Colonic mucosa (tissue), 4 donors: ENCODE results near the gene GRM3. TPM values are rescaled to one million over a fixed set of nuclear protein-coding genes. Genes with fewer than 3 reads are reported as not detected.
"Not testable (repeated sequence)": the region's sequence is repeated elsewhere in the genome, so short reads cannot be mapped to it uniquely, and the experiment has no call there.

Source experiments
- DNase-seq: peaks from one replicate; pipeline ENCODE4 v3.0.0-alpha.2; 2020
- H3K27ac ChIP-seq: fragments of 200-600 bp; one replicate; pipeline ENCODE4 v1.8.0; 2021
- H3K27me3 ChIP-seq: fragments of 200-600 bp; one replicate; pipeline ENCODE4 v1.8.0; 2021
- H3K36me3 ChIP-seq: fragments of 200-600 bp; one replicate; pipeline ENCODE4 v1.8.0; 2021
- H3K4me1 ChIP-seq: fragments of 200-600 bp; one replicate; pipeline ENCODE4 v1.8.0; 2021; ENCODE audit warnings: mild to moderate bottlenecking
- H3K4me3 ChIP-seq: fragments of 200-600 bp; one replicate; pipeline ENCODE4 v1.8.0; 2021
- H3K9ac ChIP-seq, 2 donors: one replicate each; pipeline ENCODE4 v1.7.0; 2013; ENCODE audit warnings: control low read depth in 2 of 2, low read depth in 2 of 2, low read length in 2 of 2
- H3K9me3 ChIP-seq: fragments of 200-600 bp; one replicate; pipeline ENCODE4 v1.8.0; 2021
- intact Hi-C: fragments of 100-400 bp; cut with DNase I; formaldehyde crosslinking; loops from one replicate; pipeline ENCODE4 v1.14.1; 2022
- total RNA-seq, 2 donors: library from RNA; stranded (reverse); fragmentation: NEBNext Ultra II Directional in 1 of 2; extraction: Animal tissue kit (Norgen Biotek cat#: 25700) in 1 of 2; gene quantifications; one replicate each; pipeline ENCODE4 v1.2.1, GENCODE V29; 2021
- TF ChIP-seq, protein P1 (sequence below): fragments of 200-600 bp; IDR thresholded peaks from one replicate; pipeline ENCODE4 v1.8.0; 2022; ENCODE audit warnings: antibody characterized with exemption, mild to moderate bottlenecking
- donor health status: healthy.
- donor health status: DM: no; HTN: no; CAD: no.
- donor health status: DM: no; HTN: no; CAD: no.

Gene GRM3
- not detected for total RNA-seq

DNA sequence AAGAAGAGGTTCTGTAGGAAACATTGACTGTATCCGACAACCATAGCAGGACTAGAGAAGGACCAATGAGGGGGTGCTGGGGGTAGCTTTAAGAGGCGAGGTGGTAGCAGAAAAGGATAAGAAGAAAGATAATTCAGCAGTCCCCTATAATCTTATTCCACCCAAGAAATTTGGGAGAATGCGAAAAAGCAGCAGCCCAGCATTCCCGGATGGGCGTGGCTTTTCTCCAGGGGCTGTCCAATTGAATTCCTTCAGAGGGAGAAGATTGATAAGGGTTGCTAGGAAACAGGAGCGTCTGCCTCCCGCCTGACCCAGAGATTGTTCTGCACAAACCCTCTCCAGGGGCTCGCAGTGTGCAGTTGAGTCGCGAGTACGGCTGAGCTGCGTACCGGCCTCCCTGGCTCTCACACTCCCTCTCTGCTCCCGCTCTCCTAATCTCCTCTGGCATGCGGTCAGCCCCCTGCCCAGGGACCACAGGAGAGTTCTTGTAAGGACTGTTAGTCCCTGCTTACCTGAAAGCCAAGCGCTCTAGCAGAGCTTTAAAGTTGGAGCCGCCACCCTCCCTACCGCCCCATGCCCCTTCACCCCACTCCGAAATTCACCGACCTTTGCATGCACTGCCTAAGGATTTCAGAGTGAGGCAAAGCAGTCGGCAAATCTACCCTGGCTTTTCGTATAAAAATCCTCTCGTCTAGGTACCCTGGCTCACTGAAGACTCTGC lies at the start of gene GRM3:
GRM3 (plus strand) TSS at position 349 of the 721 bp plus-strand sequence. CDS start 121,237 bp downstream, outside the sequence.
- no peak for DNase-seq
- Histone ChIP-seq H3K4me3 (no peak within 1 kb of the TSS), H3K27me3 (peaks cover 17% of the 10 kb centered on the region), H3K4me1 (no peaks in the 10 kb centered on the region), H3K36me3 (no peaks in the 10 kb centered on the region), H3K9me3 (no peaks in the 10 kb centered on the region), H3K9ac (no peak within 1 kb of the TSS), H3K27ac (no peak within 1 kb of the TSS)
- TF ChIP-seq, protein P1, sequence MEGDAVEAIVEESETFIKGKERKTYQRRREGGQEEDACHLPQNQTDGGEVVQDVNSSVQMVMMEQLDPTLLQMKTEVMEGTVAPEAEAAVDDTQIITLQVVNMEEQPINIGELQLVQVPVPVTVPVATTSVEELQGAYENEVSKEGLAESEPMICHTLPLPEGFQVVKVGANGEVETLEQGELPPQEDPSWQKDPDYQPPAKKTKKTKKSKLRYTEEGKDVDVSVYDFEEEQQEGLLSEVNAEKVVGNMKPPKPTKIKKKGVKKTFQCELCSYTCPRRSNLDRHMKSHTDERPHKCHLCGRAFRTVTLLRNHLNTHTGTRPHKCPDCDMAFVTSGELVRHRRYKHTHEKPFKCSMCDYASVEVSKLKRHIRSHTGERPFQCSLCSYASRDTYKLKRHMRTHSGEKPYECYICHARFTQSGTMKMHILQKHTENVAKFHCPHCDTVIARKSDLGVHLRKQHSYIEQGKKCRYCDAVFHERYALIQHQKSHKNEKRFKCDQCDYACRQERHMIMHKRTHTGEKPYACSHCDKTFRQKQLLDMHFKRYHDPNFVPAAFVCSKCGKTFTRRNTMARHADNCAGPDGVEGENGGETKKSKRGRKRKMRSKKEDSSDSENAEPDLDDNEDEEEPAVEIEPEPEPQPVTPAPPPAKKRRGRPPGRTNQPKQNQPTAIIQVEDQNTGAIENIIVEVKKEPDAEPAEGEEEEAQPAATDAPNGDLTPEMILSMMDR, result no peak
- intact Hi-C loops, result no loop called here

DNA sequence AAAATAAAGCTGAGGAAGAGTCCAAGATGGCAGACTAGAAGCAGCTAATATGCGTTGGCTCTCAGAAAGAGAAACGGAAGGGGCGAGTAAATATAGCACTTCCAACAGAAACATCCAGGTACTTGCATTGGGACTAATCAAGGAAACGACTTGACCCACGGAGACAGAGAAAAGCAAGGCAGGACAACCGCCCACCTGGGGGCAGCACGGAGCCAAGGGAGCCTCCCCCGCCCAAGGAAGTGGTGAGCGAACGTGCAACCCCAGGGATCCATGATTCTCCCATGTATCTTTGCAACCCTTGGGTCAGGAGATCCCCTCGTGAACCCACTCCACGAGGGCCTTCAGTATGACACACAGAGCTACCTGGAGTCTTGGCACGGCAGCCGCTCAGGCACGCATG lies 45.4 kb upstream of the GRM3 start:
- H3K36me3 ChIP-seq, result no peaks in the 10 kb centered on the region
- DNase-seq, result peak; percentile 26
- H3K27me3 ChIP-seq, result no peaks in the 10 kb centered on the region
- H3K4me3 ChIP-seq, result no peak overlapping the region
- H3K9me3 ChIP-seq, result no peaks in the 10 kb centered on the region
- intact Hi-C loops, result no loop called here
- no peaks in the 10 kb centered on the region for H3K4me1 ChIP-seq
- H3K9ac ChIP-seq, result no peak overlapping the region
- TF ChIP-seq, protein P1, result no peak
- no peak overlapping the region for H3K27ac ChIP-seq

DNA sequence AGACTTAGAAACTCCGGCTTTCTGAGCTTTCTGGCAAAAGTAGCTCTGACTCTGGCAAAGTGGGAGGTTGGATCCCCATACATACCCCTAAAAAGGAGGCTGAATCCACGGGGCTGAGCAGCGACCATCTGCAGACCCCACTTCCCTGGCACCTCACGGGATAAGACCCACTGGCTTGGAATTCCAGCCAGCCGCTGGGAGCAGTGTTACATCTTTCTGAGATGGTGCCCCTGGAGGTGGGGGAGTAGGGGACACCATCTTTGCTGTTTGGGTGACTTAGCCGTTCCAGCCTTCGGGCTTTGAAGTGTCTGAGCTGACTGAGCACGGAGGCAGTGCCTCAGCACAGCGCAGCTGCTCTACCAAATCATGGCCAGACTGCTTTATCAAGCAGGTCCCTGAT lies 45.0 kb upstream of the GRM3 start:
- no peaks in the 10 kb centered on the region for H3K4me1 ChIP-seq
- H3K9me3 ChIP-seq, result no peaks in the 10 kb centered on the region
- no peak overlapping the region for H3K27ac ChIP-seq
- TF ChIP-seq, protein P1, result no peak
- DNase-seq, result no peak
- intact Hi-C loops, result no loop called here
- no peak overlapping the region for H3K4me3 ChIP-seq
- H3K9ac ChIP-seq, result no peak overlapping the region
- H3K27me3 ChIP-seq, result no peaks in the 10 kb centered on the region
- no peaks in the 10 kb centered on the region for H3K36me3 ChIP-seq

DNA sequence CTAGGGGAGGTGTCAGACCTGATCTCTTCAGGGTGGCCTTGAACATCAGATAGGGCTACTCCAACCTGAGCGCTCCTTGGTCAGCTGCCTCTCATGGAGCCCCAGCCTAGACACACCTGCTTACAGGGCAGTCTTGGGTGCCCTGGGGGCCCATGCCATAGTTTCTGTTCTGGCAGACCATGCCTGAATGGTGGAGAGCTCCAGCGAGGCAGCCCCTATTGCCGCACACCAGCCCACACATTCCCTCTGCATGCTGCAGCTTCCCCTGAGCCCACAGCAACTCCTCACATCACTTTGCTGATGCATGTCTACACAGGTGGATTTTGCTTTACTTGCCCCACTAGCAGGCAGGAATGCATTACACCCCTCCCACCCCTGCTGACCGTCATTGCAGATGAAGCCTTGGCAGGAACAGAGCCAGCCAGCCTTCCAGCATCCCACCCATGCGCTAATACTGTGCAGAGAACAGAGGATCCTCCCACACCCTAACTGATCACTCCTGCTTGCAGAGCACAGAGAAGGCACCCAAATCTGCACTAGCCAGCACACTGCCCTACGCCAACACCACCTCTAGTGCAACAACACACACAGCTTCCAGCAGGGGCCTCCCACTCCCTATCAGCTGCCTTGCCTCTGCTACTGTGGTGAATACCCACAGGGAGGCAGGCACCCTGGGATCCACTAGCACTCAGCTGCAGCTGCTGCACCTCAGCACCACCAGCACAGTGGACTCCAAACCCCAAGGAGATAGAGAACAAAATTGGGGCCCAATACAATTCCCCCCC lies 43.0 kb upstream of the GRM3 start:
- H3K27ac ChIP-seq, result no peak overlapping the region
- intact Hi-C loops, result no loop called here
- H3K4me3 ChIP-seq, result no peak overlapping the region
- no peak overlapping the region for H3K9ac ChIP-seq
- no peaks in the 10 kb centered on the region for H3K36me3 ChIP-seq
- no peaks in the 10 kb centered on the region for H3K4me1 ChIP-seq
- TF ChIP-seq, protein P1, result no peak
- H3K9me3 ChIP-seq, result no peaks in the 10 kb centered on the region
- H3K27me3 ChIP-seq, result no peaks in the 10 kb centered on the region
- DNase-seq, result no peak

DNA sequence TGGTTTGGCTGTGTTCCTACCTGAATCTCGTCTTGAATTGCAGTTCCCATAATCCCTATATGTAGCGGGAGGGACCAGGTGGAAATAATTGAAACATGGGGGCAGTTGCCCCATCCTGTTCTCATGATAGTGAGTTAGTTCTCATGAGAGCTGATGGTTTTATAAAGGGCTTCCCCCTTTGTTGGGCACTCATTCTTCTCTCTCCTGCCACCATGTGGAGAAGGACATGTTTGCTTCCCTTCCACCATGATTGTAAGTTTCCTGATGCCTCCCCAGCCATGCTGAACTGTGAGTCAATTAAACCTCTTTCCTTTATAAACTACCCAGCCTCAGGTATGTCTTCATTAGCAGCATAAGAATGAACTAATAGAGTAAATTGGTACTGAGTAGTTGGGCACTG lies 28.0 kb upstream of the GRM3 start:
- H3K27me3 ChIP-seq, DNase-seq, H3K9me3 ChIP-seq, intact Hi-C loops, H3K9ac ChIP-seq, H3K36me3 ChIP-seq, H3K27ac ChIP-seq, H3K4me1 ChIP-seq, H3K4me3 ChIP-seq: not testable (repeated sequence)
